Neutrophil (primary cell): ENCODE data around the gene TMEM252.

ENCODE experiments used
- H3K27ac ChIP-seq: fragments of 200-600 bp; sonication (generic); 2 replicates; pipeline ENCODE4 v1.5.1; 2016; ENCODE audit warnings: mild to moderate bottlenecking, moderate library complexity
- H3K27me3 ChIP-seq: fragments of 200-600 bp; sonication (generic); 2 replicates; pipeline ENCODE4 v1.6.0; 2016; ENCODE audit warnings: mild to moderate bottlenecking
- H3K36me3 ChIP-seq: fragments of 200-600 bp; sonication (generic); 2 replicates; pipeline ENCODE4 v1.5.1; 2017
- H3K4me1 ChIP-seq, 2 experiments: fragments of 200-600 bp in 1 of 2; sonication (generic) in 1 of 2; 1 replicate in 1 of 2; 2 replicates in 1 of 2; pipeline versions ENCODE4 v1.5.1 to v1.6.1; 2013 to 2016; ENCODE audit warnings: low read depth in 1 of 2, low read length in 1 of 2, mild to moderate bottlenecking in 1 of 2, moderate library complexity in 1 of 2; ENCODE audit not compliant: control insufficient read depth in 1 of 2, insufficient read depth in 1 of 2
- H3K4me3 ChIP-seq, 2 experiments: fragments of 200-600 bp in 1 of 2; sonication (generic) in 1 of 2; 1 replicate in 1 of 2; 2 replicates in 1 of 2; pipeline ENCODE4 v1.5.1; 2013 to 2016; ENCODE audit warnings: low read depth in 1 of 2, low read length in 1 of 2, mild to moderate bottlenecking in 1 of 2, moderate library complexity in 1 of 2
- H3K9me3 ChIP-seq: fragments of 200-600 bp; sonication (generic); 2 replicates; pipeline ENCODE4 v1.5.1; 2016
- CTCF ChIP-seq: fragments of 200-600 bp; sonication (generic); IDR thresholded peaks from 2 replicates; pipeline ENCODE4 v1.5.1; 2016; ENCODE audit warnings: antibody characterized with exemption

TMEM252 gene

DNA sequence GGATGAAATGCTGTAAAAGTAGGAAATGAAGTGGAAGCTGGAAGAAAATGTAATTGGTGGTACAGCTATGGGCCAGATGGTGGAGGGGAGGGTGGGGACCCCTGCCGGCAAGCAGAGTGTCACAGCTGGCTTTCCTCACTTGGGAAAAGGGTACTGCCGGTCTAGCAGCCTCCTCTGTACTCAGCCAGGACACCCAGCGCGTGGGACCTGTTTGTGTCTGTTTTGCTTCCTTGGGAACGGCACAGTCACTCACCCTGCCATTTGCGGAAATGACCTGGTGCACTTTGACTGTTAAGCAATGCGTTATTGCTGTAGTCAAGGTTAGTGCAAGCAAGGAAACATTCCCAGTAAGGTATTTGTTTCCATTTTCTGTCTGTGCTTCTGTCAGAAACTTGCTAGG is 10.1 kb downstream of the TMEM252 start:
- H3K4me1 ChIP-seq = peaks cover 60 to 62% of the 10 kb centered on the region in 2 experiments
- H3K27ac ChIP-seq = peak overlapping the region; percentile 93
- TF ChIP-seq CTCF = peak; percentile 47
- H3K36me3 ChIP-seq = no peaks in the 10 kb centered on the region
- no peaks in the 10 kb centered on the region for H3K27me3 ChIP-seq
- H3K9me3 ChIP-seq = no peaks in the 10 kb centered on the region
- peak overlapping the region; percentile 51 to 64 for H3K4me3 ChIP-seq

DNA sequence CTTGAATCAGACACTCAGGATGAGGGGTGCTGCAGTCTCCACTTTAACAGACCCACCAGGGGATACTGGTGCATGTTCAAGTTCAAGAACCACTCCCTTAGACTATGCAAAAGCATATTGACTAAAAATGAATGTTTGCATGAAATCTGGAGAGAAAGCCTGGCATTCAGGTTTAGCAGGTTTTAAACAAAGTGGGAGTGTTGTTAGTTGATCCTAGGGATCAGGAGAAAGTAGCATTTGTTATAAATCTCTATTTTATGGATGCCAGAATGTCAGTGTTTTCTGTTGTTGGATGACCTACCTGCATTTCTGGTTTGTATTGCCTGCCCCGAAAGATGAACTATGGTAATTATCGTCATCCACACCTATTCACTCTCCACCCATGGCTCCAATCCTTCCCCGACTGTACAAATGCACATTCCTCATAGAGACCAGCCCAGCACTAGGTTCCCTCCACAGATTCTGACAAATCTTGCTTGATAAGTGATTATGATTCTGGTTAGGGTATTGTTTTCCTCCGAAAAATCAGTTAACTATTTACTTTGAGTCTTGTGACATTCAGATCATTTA is 17.2 kb downstream of the TMEM252 start:
- no peak for TF ChIP-seq CTCF
- peaks cover 39 to 43% of the 10 kb centered on the region in 2 experiments for H3K4me1 ChIP-seq
- no peaks in the 10 kb centered on the region for H3K36me3 ChIP-seq
- peak overlapping the region; percentile 89 for H3K27ac ChIP-seq
- no peaks in the 10 kb centered on the region for H3K9me3 ChIP-seq
- H3K27me3 ChIP-seq = no peaks in the 10 kb centered on the region
- no peak overlapping the region for H3K4me3 ChIP-seq

- no peak for TF ChIP-seq CTCF
- H3K27me3 ChIP-seq = no peaks in the 10 kb centered on the region
- H3K4me3 ChIP-seq = peak overlapping the region in 1 of 2 experiments; percentile 0
- no peaks in the 10 kb centered on the region for H3K36me3 ChIP-seq
- H3K9me3 ChIP-seq = no peaks in the 10 kb centered on the region
- peaks cover 39 to 41% of the 10 kb centered on the region in 2 experiments for H3K4me1 ChIP-seq
- peak overlapping the region; percentile 89 for H3K27ac ChIP-seq
These were observed 17.7 kb downstream of the TMEM252 start for GRCh38 chr9:68522954-68523353.

DNA sequence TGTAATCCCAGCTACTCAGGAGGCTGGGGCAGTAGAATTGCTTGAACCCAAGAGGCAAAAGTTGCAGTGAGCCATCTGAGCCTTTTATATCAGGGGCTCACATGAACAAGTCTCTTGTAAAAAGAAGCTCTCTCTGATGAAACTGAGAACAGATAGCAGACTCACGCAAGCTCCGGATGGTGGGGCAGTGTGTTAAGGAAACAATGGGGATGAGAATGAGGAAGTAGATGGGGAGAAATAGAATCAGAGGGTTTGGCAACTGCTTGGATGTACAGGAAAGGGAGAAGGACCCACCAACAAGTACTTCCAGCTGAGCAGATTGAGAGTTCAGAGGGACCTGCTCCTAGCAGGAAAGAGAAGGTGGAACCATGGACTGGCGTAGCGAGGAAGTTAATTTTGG is 18.6 kb downstream of the TMEM252 start:
- Histone ChIP-seq H3K36me3 (no peaks in the 10 kb centered on the region), H3K4me3 (peak overlapping the region in 1 of 2 experiments; percentile 17), H3K27me3 (no peaks in the 10 kb centered on the region), H3K27ac (peak overlapping the region; percentile 89), H3K4me1 (peaks cover 33 to 41% of the 10 kb centered on the region in 2 experiments), H3K9me3 (no peaks in the 10 kb centered on the region)
- TF ChIP-seq CTCF = peak; percentile 32

DNA sequence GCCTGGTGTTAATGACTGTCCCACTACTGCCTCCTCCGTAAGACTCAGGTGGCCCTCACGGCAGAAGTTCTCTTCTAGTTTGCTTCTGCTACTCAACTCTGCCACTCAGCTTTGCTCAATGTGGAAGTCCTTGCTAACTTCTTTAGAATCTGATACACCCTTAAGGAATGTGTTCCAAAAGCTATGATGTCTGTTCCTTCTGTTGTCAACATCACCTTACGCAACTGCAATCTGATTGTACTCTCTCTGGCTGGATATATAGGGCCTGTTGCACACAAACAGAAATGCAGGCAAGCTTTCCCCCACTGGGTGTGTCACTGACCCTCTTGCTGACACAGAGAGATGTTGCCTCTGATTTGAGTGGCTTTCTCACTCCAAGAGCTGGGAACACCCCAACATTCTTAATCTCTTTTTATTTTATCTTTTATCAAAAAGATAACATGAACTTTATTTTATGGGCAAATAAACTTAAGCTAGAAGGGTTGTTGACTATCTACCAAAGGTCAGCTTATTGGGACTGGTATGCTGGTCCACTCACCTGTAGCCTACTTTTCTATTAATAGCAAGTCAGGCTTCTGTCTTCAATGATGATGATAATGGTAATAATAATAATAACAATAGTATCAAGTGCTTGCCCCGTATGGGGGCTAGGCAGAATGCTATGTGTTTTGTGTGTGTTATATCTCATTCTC is 25.2 kb downstream of the TMEM252 start:
- H3K36me3 ChIP-seq = no peaks in the 10 kb centered on the region
- TF ChIP-seq CTCF = no peak

More for the DNA sequence above, 25.2 kb downstream of the TMEM252 start:
- H3K4me1 ChIP-seq = peaks cover 4 to 8% of the 10 kb centered on the region in 2 experiments
- no peak overlapping the region for H3K27ac ChIP-seq
- no peaks in the 10 kb centered on the region for H3K27me3 ChIP-seq
- H3K4me3 ChIP-seq = no peak overlapping the region
- no peaks in the 10 kb centered on the region for H3K9me3 ChIP-seq
